ACC112 (cell line): ENCODE results near the gene KRT36.

Experiments
- H2AFZ ChIP-seq: fragments of 200-600 bp; sonication (generic); one replicate; pipeline ENCODE4 v1.6.0; 2017; ENCODE audit warnings: antibody characterized with exemption, low read length; ENCODE audit not compliant: unreplicated experiment
- H3K27ac ChIP-seq: fragments of 200-600 bp; sonication (generic); 2 replicates; pipeline ENCODE4 v1.5.1; 2014; ENCODE audit warnings: low read depth, mild to moderate bottlenecking, antibody characterized with exemption, low read length, moderate library complexity
- H3K27me3 ChIP-seq: fragments of 200-600 bp; sonication (generic); 2 replicates; pipeline ENCODE4 v1.6.1; 2014; ENCODE audit warnings: mild to moderate bottlenecking, antibody characterized with exemption, low read length, moderate library complexity, mixed read lengths; ENCODE audit not compliant: insufficient read depth
- H3K36me3 ChIP-seq: fragments of 200-600 bp; sonication (generic); 2 replicates; pipeline ENCODE4 v1.6.1; 2016; ENCODE audit warnings: mild to moderate bottlenecking, antibody characterized with exemption, low read length, moderate library complexity, mixed read lengths; ENCODE audit not compliant: insufficient read depth
- H3K4me1 ChIP-seq: fragments of 200-600 bp; sonication (generic); one replicate; pipeline ENCODE4 v1.6.1; 2016; ENCODE audit warnings: low read length, mixed read lengths; ENCODE audit not compliant: insufficient read depth, unreplicated experiment, control insufficient read depth
- H3K4me3 ChIP-seq: fragments of 200-600 bp; sonication (generic); 2 replicates; pipeline ENCODE4 v1.5.1; 2014; ENCODE audit warnings: mild to moderate bottlenecking, low read depth, low read length
- H3K79me2 ChIP-seq: fragments of 200-600 bp; sonication (generic); one replicate; pipeline ENCODE4 v1.6.0; 2016; ENCODE audit warnings: low read length; ENCODE audit not compliant: control insufficient read depth, unreplicated experiment, insufficient read depth

Gene KRT36

DNA sequence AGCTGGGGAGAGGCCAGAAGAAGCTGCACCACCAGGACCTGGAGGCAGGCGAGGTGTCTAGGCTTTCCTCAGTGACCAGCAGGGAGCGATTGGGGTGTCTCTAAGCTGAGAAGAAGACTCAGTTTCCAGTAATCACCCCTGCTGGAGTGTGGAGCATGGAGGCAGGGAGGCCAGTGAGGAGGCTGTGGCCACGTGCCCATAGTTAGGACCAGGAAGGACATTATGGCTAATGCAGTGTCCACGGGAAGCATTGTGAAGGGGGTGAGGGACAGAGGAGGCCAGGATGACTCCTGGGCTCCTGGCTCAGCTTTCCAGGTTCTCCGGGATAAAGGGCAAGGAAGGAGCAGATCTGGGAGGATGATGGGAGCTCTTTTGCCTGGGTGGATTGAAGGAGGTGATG, 10.0 kb upstream of the KRT36 start:
- no peaks in the 10 kb centered on the region for H3K79me2 ChIP-seq
- H3K27me3 ChIP-seq, result no peaks in the 10 kb centered on the region
- H3K27ac ChIP-seq, result peak overlapping the region; percentile 31
- peaks cover 21% of the 10 kb centered on the region for H3K4me1 ChIP-seq
- no peak overlapping the region for H3K4me3 ChIP-seq
- H3K36me3 ChIP-seq, result no peaks in the 10 kb centered on the region
- H2AFZ ChIP-seq, result no peak overlapping the region

DNA sequence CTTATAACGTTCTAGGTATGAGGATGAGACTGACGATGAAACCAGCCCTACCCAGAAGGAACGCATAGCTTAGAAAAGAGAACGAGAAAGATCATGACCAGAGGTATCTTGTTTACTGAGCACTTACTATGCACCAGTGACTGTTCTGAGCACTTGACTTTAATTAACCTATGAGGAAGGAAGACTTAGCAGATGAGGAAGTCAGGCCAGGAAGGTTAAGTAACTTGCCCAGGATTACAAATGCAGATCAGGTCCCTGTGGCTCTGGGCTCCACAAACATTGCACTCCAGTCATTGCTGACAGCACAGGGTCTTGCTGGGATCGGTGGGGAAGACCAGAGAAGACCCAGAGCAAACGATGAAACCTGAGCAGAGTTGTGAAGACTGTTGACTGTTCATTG, 8.6 kb upstream of the KRT36 start:
- Histone ChIP-seq H3K27ac (no peak overlapping the region), H3K27me3 (no peaks in the 10 kb centered on the region), H3K4me3 (no peak overlapping the region), H3K36me3 (no peaks in the 10 kb centered on the region), H2AFZ (no peak overlapping the region), H3K79me2 (no peaks in the 10 kb centered on the region), H3K4me1 (peaks cover 28% of the 10 kb centered on the region)

- Histone ChIP-seq H2AFZ (peak overlapping the region; percentile 28), H3K4me3 (no peak overlapping the region), H3K4me1 (peaks cover 40% of the 10 kb centered on the region), H3K79me2 (no peaks in the 10 kb centered on the region), H3K27ac (0 out of 2 replicates have a peak overlapping the region, but pooled peaks have one; percentile 14), H3K27me3 (no peaks in the 10 kb centered on the region), H3K36me3 (no peaks in the 10 kb centered on the region)
Measured at GRCh38 chr17:41496803-41497484, 7.2 kb upstream of the KRT36 start.

GRCh38 chr17:41494524-41494923, 4.8 kb upstream of the KRT36 start:
- Histone ChIP-seq H3K36me3 (no peaks in the 10 kb centered on the region), H3K27ac (no peak overlapping the region), H3K4me1 (peaks cover 28% of the 10 kb centered on the region), H3K4me3 (no peak overlapping the region), H3K79me2 (no peaks in the 10 kb centered on the region), H3K27me3 (no peaks in the 10 kb centered on the region), H2AFZ (no peak overlapping the region)

GRCh38 chr17:41492771-41493170, 3.1 kb upstream of the KRT36 start:
- Histone ChIP-seq H3K27me3 (no peaks in the 10 kb centered on the region), H3K27ac (no peak overlapping the region), H3K4me1 (peaks cover 26% of the 10 kb centered on the region), H2AFZ (peak overlapping the region; percentile 1), H3K4me3 (no peak overlapping the region), H3K36me3 (no peaks in the 10 kb centered on the region), H3K79me2 (no peaks in the 10 kb centered on the region)

GRCh38 chr17:41492351-41492750, 2.6 kb upstream of the KRT36 start:
- H2AFZ ChIP-seq, result peak overlapping the region; percentile 1
- H3K79me2 ChIP-seq, result no peaks in the 10 kb centered on the region
- H3K4me1 ChIP-seq, result peaks cover 26% of the 10 kb centered on the region
- no peak overlapping the region for H3K4me3 ChIP-seq
- H3K36me3 ChIP-seq, result no peaks in the 10 kb centered on the region
- H3K27ac ChIP-seq, result no peak overlapping the region
- H3K27me3 ChIP-seq, result no peaks in the 10 kb centered on the region

DNA sequence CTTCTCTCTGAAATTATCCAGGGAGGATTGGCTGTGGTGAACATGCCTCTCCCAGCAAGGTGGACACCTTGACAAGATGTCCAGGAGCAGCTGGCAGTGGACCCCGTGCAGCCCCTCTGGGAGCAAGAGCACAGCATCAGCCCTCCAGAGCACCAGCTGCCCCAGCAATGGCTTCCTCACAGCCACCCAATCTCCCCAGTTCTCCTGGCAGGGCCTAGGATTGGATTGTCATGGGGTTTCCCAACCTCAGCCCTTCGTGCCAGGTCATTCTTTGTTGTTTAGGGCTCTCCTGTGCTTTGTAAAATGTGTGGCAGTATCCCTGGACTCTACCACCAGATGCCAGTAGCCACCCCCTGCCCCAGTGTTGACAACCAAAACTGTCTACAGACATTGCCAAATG, 1.8 kb upstream of the KRT36 start:
- Histone ChIP-seq H3K36me3 (no peaks in the 10 kb centered on the region), H3K79me2 (no peaks in the 10 kb centered on the region), H3K4me3 (no peak overlapping the region), H3K4me1 (peaks cover 23% of the 10 kb centered on the region), H3K27ac (no peak overlapping the region), H2AFZ (no peak overlapping the region), H3K27me3 (no peaks in the 10 kb centered on the region)

DNA sequence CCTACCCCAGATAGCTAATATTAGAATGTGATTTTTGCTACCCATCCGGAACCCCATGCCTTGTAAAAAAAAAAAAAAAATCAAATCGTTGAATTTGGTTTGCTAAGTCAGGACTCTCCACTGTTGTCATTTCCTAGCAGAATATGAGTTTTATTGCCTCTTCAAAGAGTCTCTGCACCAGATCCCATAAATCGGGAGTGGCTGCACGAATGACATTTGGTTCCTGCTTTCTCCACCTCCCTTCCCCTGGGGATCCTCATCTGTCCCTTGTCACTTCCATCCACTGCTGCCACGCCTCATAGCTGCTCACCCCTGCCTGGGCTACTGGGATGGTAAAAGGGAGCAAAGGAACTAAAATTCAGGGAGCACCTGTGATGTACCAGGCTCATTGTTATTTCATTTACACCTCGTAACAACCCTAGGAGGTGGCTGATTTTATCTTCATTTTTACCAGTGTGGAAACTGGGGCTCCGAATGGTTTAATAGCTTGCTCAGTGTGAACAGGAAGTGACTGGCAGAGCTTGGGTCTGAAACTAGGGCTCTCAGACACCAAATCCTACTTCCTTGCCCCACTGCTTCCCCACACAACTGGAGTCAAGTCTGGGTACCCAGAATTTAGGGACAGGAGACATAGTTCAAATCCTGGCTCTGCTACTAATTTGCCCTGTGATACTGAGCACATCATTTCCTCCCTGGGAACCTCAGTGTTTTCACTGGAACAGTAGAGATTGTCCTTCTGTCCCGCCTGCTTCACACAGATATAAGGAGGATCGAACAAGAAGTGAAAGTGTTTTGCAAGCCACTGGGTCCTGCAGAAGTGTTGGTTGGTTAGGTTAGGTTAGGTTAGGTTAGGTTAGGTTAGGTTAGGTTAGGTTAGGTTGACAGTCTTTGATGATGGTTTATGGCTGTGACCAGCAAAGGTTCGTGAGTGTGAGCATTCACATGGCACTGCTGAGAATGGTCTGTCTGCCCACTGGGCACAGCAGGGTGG, 585 bp upstream of the KRT36 start:
- Histone ChIP-seq H3K36me3 (no peaks in the 10 kb centered on the region), H3K4me1 (peaks cover 23% of the 10 kb centered on the region), H3K27me3 (no peaks in the 10 kb centered on the region), H2AFZ (no peak overlapping the region), H3K4me3 (no peak overlapping the region), H3K27ac (no peak overlapping the region), H3K79me2 (no peaks in the 10 kb centered on the region)

DNA sequence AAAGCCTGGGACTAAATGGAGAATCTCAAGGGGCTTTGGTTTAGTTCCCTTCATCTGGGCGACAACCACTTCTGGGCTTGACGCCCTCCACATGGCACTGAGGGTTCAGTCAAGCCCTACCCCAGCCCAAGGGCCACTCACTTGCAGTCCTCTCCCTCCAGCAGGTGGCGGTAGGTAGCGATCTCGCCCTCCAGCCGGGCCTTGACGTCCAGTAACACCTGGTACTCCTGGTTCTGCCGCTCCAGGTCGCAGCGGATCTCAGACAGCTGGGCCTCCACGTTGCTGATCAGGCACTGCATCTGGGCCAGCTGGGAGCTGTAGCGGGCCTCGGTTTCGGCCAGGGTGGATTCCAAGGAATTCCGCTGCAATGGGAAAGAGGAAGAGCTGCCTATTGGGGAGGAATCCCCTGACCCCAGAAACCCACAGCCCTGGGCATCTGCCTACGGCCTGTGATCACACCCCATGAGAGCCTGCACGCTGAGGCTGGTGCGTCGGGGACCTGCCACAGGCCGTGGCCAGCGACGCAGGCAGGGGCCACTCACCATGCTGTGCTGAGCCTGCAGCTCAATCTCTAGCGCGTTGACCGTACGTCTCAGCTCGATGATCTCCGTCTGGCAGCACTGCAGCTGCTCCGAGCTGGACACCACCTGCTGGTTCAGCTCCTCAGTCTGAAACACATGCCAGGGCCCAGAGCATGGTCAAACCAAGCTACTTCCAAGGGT, 2.7 kb downstream of the KRT36 start:
- H3K4me3 ChIP-seq, result no peak overlapping the region
- no peaks in the 10 kb centered on the region for H3K27me3 ChIP-seq
- no peak overlapping the region for H2AFZ ChIP-seq
- no peaks in the 10 kb centered on the region for H3K4me1 ChIP-seq
- H3K36me3 ChIP-seq, result no peaks in the 10 kb centered on the region
- H3K79me2 ChIP-seq, result no peaks in the 10 kb centered on the region
- H3K27ac ChIP-seq, result no peak overlapping the region

DNA sequence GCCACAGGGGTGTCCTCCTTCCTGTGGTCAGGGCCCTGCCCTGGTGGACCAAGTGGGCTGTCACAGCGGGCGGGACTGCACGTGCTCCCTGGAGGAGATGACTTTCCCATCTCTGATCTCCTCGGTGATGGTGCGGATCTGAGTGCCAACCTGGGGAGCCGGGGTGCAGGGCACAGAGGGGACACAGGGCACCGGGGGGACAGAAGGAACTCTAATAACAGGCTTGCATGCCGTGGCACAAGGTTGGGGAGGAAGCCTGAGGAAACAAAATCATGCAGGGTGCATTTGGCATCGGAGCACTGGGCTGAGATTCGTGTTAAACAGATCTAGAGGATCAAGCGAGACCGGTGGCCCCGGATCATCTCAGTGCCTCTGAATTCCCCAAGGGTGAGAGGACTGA, 3.4 kb downstream of the KRT36 start:
- no peak overlapping the region for H3K4me3 ChIP-seq
- no peak overlapping the region for H3K27ac ChIP-seq
- H3K79me2 ChIP-seq, result no peaks in the 10 kb centered on the region
- no peaks in the 10 kb centered on the region for H3K27me3 ChIP-seq
- no peaks in the 10 kb centered on the region for H3K36me3 ChIP-seq
- H3K4me1 ChIP-seq, result no peaks in the 10 kb centered on the region
- no peak overlapping the region for H2AFZ ChIP-seq
